Gastroesophageal sphincter (tissue), 4 donors: ENCODE measurements around the gene TRIOBP. TPM values are rescaled to one million over a fixed set of nuclear protein-coding genes. Genes with fewer than 3 reads are reported as not detected.

Experiments
- ATAC-seq: fragments of 150-250 bp; one replicate; pipeline ENCODE4 v1.9.1; 2016; ENCODE audit warnings: mild to moderate bottlenecking, moderate library complexity
- H3K27ac ChIP-seq, 4 donors: fragments of 200-600 bp; sonication (generic) in 3 of 4; 1 replicate in 3 of 4; 2 replicates in 1 of 4; pipeline ENCODE4 v1.5.1; 2016 to 2019
- H3K27me3 ChIP-seq: fragments of 200-600 bp; sonication (generic); one replicate; pipeline ENCODE4 v1.5.1; 2019
- H3K36me3 ChIP-seq, 2 donors: fragments of 200-600 bp; sonication (generic); one replicate each; pipeline ENCODE4 v1.5.1; 2019; ENCODE audit warnings: control low read depth in 1 of 2
- H3K4me1 ChIP-seq, 3 donors: fragments of 200-600 bp; sonication (generic); 1 replicate in 2 of 3; 2 replicates in 1 of 3; pipeline ENCODE4 v1.5.1; 2016 to 2019; ENCODE audit warnings: control low read depth in 2 of 3
- H3K4me3 ChIP-seq, 2 donors: fragments of 200-600 bp; sonication (generic); one replicate each; pipeline ENCODE4 v1.5.1; 2019; ENCODE audit warnings: mild to moderate bottlenecking in 1 of 2, moderate library complexity in 1 of 2
- H3K9me3 ChIP-seq, 3 donors: fragments of 200-600 bp; sonication (generic); one replicate each; pipeline ENCODE4 v1.5.1; 2017 to 2019; ENCODE audit warnings: control low read depth in 2 of 3
- CTCF ChIP-seq, 4 experiments: fragments of 200-600 bp in 2 of 4; fragments of 450-650 bp in 2 of 4; sonication (generic) in 1 of 4; IDR thresholded peaks; one replicate each; pipeline ENCODE4 v1.5.1; 2017 to 2019; ENCODE audit warnings: antibody characterized with exemption in 4 of 4, mild to moderate bottlenecking in 2 of 4, moderate library complexity in 2 of 4
- EP300 ChIP-seq: sonication (generic); formaldehyde crosslinking; IDR thresholded peaks from one replicate; pipeline ENCODE4 v1.6.1; 2017; ENCODE audit warnings: antibody characterized with exemption, mild to moderate bottlenecking
- POLR2A ChIP-seq, 2 donors: fragments of 450-650 bp; IDR thresholded peaks; one replicate each; pipeline ENCODE4 v1.6.1; 2017; ENCODE audit warnings: antibody characterized with exemption in 2 of 2, mild to moderate bottlenecking in 2 of 2, moderate library complexity in 1 of 2
- POLR2AphosphoS5 ChIP-seq: sonication (generic); formaldehyde crosslinking; IDR thresholded peaks from one replicate; pipeline ENCODE4 v1.6.1; 2017; ENCODE audit warnings: antibody characterized with exemption
- WGBS, 2 donors: methylation state at CpG; one replicate each; pipeline ENCODE4 v1.1.5; 2018; ENCODE audit warnings: low coverage in 1 of 2; 5-methylcytosine and 5-hydroxymethylcytosine counted together
- total RNA-seq, 4 donors: library from RNA; depleted of rRNA; stranded (reverse); fragments of >200 nt; gene quantifications; one replicate each; pipeline ENCODE4 v1.1.0, GENCODE V29; 2016

Gene TRIOBP
- total RNA-seq, 4 donors from 2014 or later, result 128 to 234 (median 137) TPM

GRCh38 chr22:37768273-37768672 is 71.4 kb downstream of the TRIOBP start:
- TF ChIP-seq CTCF (IDR thresholded peaks at IDR 0.05) (no peak), EP300 (no peak), POLR2AphosphoS5 (no peak), POLR2A (IDR thresholded peaks at IDR 0.05) (no peak)
- Histone ChIP-seq H3K9me3 (no peaks in the 10 kb centered on the region), H3K27me3 (no peaks in the 10 kb centered on the region), H3K36me3 (peaks cover 0 to 95% of the 10 kb centered on the region in 2 donors), H3K4me3 (no peak overlapping the region), H3K4me1 (peaks cover 0 to 12% (median 0%) of the 10 kb centered on the region in 3 donors), H3K27ac (no peak overlapping the region)
- no peak for ATAC-seq
- WGBS, 2 donors, result 100% methylated on average over 1 of the region's 3 CpGs; no CpG with 5 or more reads in 1 of the 2 donors

GRCh38 chr22:37769056-37769455 is 72.2 kb downstream of the TRIOBP start:
- no peaks in the 10 kb centered on the region for H3K27me3 ChIP-seq
- H3K36me3 ChIP-seq, result peaks cover 0 to 95% of the 10 kb centered on the region in 2 donors
- WGBS, 2 donors, result 93% methylated on average over 3 of the region's 24 CpGs; no CpG with 5 or more reads in 1 of the 2 donors
- ATAC-seq, result no peak
- H3K27ac ChIP-seq, result no peak overlapping the region
- H3K9me3 ChIP-seq, result no peaks in the 10 kb centered on the region
- no peak overlapping the region for H3K4me3 ChIP-seq
- H3K4me1 ChIP-seq, result peaks cover 0 to 12% (median 0%) of the 10 kb centered on the region in 3 donors
- TF ChIP-seq EP300 (no peak), CTCF (IDR thresholded peaks at IDR 0.05) (no peak), POLR2AphosphoS5 (no peak), POLR2A (IDR thresholded peaks at IDR 0.05) (no peak)

GRCh38 chr22:37771081-37771480 is 74.2 kb downstream of the TRIOBP start:
- WGBS, 2 donors, result 100% methylated on average over 2 of the region's 4 CpGs
- H3K9me3 ChIP-seq, result no peaks in the 10 kb centered on the region
- H3K27me3 ChIP-seq, result no peaks in the 10 kb centered on the region
- peaks cover 0 to 90% of the 10 kb centered on the region in 2 donors for H3K36me3 ChIP-seq
- ATAC-seq, result no peak
- TF ChIP-seq CTCF (IDR thresholded peaks at IDR 0.05) (no peak), POLR2A (IDR thresholded peaks at IDR 0.05) (no peak), EP300 (no peak)
- H3K27ac ChIP-seq, result no peak overlapping the region
- no peaks in the 10 kb centered on the region for H3K4me1 ChIP-seq
- H3K4me3 ChIP-seq, result no peak overlapping the region

- TF ChIP-seq POLR2A (IDR thresholded peaks at IDR 0.05), result no peak
- no peak for TF ChIP-seq POLR2AphosphoS5
- TF ChIP-seq CTCF (IDR thresholded peaks at IDR 0.05), result no peak
- no peak for TF ChIP-seq EP300
- no peak overlapping the region for H3K4me3 ChIP-seq
- peaks cover 0 to 83% of the 10 kb centered on the region in 2 donors for H3K36me3 ChIP-seq
- peaks cover 0 to 5% (median 2%) of the 10 kb centered on the region in 3 donors for H3K4me1 ChIP-seq
- H3K27ac ChIP-seq, result no peak overlapping the region
- H3K9me3 ChIP-seq, result no peaks in the 10 kb centered on the region
- H3K27me3 ChIP-seq, result no peaks in the 10 kb centered on the region
- 79% methylated on average over 8 of the region's 17 CpGs; no CpG with 5 or more reads in 1 of the 2 donors for WGBS, 2 donors
- no peak for ATAC-seq
These were observed 75.0 kb downstream of the TRIOBP start for GRCh38 chr22:37771702-37772427.

- peaks cover 0 to 13% (median 7%) of the 10 kb centered on the region in 3 donors for H3K4me1 ChIP-seq
- WGBS, 2 donors, result no CpG with 5 or more reads among the region's 3 CpGs
- no peak overlapping the region for H3K27ac ChIP-seq
- no peak for TF ChIP-seq POLR2A (IDR thresholded peaks at IDR 0.05)
- TF ChIP-seq EP300, result no peak
- TF ChIP-seq POLR2AphosphoS5, result no peak
- TF ChIP-seq CTCF (IDR thresholded peaks at IDR 0.05), result no peak
- peaks cover 0 to 54% of the 10 kb centered on the region in 2 donors for H3K36me3 ChIP-seq
- ATAC-seq, result no peak
- H3K9me3 ChIP-seq, result no peaks in the 10 kb centered on the region
- H3K4me3 ChIP-seq, result no peak overlapping the region
- H3K27me3 ChIP-seq, result no peaks in the 10 kb centered on the region
These were observed 77.9 kb downstream of the TRIOBP start for GRCh38 chr22:37774728-37775127.
